GM12801 (cell line): Measurements from ENCODE around the gene SEMA3A.

Experiments
- TF ChIP-seq, protein P1 (sequence below): IDR thresholded peaks from one replicate; pipeline ENCODE4 v1.5.1; 2011; ENCODE audit warnings: control low read depth; ENCODE audit not compliant: insufficient read length; ENCODE audit errors: extremely low read depth

SEMA3A gene

DNA sequence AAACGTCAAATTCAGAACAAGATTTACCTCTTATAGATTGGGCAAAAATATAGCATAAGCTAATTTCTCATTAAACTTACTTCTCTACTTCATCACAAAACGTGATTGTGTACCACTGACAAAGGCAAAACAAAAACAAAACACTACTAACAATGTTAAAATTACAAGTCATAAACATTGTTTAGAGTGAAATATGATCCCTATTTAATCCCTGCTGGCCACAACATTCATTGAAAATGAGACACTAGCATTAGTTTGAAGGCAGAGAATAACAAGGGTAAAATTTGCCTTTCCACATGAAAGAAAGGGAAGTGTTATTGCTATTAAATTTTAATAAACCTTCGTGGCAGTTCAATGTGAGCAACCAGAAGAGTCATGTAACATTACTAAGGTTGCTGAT, 45.0 kb downstream of the SEMA3A start:
- TF ChIP-seq, protein P1, sequence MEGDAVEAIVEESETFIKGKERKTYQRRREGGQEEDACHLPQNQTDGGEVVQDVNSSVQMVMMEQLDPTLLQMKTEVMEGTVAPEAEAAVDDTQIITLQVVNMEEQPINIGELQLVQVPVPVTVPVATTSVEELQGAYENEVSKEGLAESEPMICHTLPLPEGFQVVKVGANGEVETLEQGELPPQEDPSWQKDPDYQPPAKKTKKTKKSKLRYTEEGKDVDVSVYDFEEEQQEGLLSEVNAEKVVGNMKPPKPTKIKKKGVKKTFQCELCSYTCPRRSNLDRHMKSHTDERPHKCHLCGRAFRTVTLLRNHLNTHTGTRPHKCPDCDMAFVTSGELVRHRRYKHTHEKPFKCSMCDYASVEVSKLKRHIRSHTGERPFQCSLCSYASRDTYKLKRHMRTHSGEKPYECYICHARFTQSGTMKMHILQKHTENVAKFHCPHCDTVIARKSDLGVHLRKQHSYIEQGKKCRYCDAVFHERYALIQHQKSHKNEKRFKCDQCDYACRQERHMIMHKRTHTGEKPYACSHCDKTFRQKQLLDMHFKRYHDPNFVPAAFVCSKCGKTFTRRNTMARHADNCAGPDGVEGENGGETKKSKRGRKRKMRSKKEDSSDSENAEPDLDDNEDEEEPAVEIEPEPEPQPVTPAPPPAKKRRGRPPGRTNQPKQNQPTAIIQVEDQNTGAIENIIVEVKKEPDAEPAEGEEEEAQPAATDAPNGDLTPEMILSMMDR = no peak

DNA sequence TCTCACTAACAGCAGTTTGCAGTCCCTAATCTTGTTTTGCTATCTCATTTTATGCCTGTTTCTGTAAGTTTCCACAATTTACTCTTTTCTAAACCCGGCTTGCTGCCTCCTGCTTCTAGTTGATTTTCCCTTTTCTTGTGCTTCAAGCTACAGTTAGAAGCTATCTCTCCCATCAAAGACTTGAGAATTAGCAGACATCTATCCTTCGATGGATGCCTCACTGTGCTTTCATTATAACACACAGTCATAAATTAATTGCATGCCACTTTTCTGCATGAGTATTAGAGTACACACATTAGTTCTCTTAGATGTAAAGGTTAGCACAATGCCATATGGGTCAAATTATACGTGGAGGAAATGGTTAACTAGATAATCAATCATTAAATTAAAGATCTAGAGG, 48.7 kb downstream of the SEMA3A start:
- TF ChIP-seq, protein P1 = no peak

DNA sequence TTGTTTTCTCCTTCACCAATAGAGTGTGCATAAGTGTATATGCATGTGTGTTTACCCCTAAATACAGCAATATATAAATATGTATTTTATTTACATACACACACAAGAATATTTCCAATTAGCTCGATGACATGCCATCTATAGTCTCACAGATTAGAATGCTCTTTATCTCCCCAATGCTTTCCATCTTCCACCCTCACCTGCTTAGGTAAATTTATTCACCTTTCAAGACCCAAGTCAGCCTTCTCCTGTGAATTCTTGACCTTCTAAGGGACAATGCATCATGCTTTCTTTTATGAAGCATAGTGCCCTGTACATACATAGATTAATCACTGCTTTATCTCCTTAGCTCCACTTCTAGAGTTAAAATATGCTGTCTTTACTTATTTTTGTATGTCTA, 49.7 kb downstream of the SEMA3A start:
- TF ChIP-seq, protein P1 = no peak

DNA sequence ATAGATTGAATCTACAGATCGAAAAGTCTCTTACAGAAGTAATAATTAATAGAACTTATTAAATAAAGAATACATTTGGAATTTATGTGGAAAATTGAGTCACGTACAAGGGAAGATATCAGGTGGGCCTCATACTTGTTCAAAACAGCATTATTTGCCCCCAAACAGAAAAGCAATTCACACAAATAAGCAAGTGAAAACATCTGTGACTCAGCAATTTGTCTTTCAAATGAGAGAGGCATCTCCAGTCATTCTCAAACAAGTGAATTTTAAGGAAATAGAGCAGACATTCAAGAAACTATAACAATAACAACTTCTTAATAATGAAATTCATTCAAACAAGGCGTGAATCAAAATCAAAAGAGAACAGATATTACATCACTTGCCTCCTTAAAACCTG, 50.1 kb downstream of the SEMA3A start:
- TF ChIP-seq, protein P1 = no peak

DNA sequence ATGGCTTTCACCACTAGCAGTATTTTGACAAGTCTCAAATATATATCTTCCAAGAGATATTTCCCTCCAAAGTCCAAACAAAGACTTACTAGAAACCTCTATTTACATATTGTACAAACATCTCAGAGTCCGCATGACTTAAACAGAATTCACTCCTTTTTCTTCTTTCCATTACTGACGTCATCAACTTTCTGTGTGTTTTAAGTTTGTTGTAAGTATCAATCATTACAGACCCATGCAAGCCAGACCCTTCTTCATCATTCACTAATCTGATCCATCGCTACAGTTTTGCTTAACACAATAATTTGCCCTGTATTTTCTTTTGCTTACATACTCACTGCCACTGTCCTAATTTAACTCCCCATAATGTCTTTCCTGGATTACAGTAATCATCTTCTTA, 51.9 kb downstream of the SEMA3A start:
- TF ChIP-seq, protein P1 = no peak

DNA sequence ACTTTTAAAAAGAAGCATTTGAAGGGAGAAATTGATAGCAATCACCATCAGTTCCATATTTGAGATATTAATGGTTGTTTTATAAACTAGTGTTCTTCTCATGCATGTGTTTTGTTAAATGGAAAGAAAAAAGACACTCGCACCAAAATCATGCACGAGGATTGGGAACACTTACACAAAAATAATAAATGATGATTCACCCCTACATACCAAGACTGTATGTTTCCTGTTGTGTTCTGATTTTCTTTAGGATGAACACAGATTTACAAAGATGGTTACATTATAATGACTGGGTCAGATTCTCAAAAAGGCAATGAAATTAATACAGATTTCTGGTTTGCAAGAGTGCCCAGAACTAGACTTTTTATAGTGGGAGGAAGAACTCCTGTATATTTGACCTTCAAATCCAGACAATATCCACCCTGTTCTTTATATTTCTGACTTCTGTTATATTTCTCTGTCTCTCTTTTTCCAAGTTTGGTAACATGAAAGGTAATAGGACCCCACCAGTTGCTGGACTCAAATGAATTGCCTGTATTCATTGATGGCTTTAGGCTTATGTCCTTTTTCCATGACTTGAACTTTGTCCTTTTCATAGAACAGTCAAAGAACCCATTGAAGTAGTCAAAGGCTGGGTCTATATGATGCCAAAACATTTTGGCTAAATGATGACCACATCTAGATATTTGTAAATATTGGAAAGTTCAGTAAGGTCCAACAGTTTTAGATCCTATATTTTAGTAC, 54.4 kb downstream of the SEMA3A start:
- TF ChIP-seq, protein P1 = no peak

DNA sequence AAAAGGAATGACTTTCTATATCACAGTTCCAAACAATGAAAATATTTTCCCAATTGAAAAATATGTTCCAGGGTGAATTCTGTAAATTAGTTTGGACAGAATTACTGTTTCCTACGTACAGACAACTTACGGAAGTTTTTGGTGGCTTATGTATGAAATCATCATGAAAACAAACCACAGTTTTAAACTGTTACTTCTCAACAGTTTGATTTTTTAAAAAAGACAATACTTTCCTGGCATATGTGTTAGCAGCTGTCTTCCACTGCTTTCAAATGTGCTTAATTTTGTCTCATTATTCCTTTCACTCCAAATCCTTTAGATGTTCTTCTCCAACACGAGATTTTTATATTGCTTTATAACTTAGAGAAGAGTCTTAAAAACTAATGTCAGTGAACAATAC, 56.2 kb downstream of the SEMA3A start:
- TF ChIP-seq, protein P1 = no peak
